Measurements from ENCODE around the gene ATP10B.

Gene ATP10B

GRCh38 chr5:160657622-160658458 lies 194.2 kb downstream of the ATP10B start:
- no peaks in the 10 kb centered on the region for H3K4me1 ChIP-seq (ENCODE audit: control insufficient read depth, insufficient read depth, low read length, poor library complexity, severe bottlenecking)
- whole genome bisulfite sequencing, 2 experiments (ENCODE audit: insufficient coverage in 2 of 2): 92 to 100% methylated on average over 2 to 3 of the region's 5 CpGs
- H3K36me3 ChIP-seq (ENCODE audit: control insufficient read depth, insufficient read depth, low read length): no peaks in the 10 kb centered on the region
- H3K9me3 ChIP-seq (ENCODE audit: control insufficient read depth, low read length): no peaks in the 10 kb centered on the region
- no peak overlapping the region for H3K27ac ChIP-seq (ENCODE audit: low read depth, low read length, severe bottlenecking)
- no peak overlapping the region for H3K4me3 ChIP-seq (ENCODE audit: extremely low read depth, insufficient read depth, low read length, poor library complexity, severe bottlenecking)

DNA sequence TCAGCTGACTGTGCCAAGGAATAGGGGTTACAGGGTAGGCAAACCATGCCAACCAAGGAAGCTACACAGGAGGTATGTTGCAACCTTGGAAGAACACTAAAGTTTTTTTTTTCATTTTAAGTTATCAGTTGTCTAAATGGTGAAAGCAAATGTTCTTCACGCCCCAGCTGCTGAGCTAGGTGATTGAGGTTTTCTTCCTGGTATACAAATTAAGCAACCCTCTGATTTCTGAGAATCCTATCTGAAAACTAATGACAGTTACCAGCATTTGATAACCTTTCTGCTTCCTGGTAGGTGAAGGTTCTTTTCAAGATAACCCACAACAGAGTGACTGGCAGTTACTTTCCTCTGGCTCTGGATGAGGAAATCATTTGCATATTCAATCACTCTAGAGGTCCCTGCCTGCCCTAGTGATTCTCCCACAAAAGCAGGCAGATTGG lies 194.9 kb downstream of the ATP10B start:
- Histone ChIP-seq H3K4me3 (ENCODE audit: extremely low read depth, insufficient read depth, low read length, poor library complexity, severe bottlenecking) (no peak overlapping the region), H3K27ac (ENCODE audit: low read depth, low read length, severe bottlenecking) (no peak overlapping the region), H3K36me3 (ENCODE audit: control insufficient read depth, insufficient read depth, low read length) (no peaks in the 10 kb centered on the region), H3K4me1 (ENCODE audit: control insufficient read depth, insufficient read depth, low read length, poor library complexity, severe bottlenecking) (no peaks in the 10 kb centered on the region), H3K9me3 (ENCODE audit: control insufficient read depth, low read length) (no peaks in the 10 kb centered on the region)
- WGBS, 2 experiments (ENCODE audit: insufficient coverage in 2 of 2): no CpG with 5 or more reads among the region's 1 CpG

DNA sequence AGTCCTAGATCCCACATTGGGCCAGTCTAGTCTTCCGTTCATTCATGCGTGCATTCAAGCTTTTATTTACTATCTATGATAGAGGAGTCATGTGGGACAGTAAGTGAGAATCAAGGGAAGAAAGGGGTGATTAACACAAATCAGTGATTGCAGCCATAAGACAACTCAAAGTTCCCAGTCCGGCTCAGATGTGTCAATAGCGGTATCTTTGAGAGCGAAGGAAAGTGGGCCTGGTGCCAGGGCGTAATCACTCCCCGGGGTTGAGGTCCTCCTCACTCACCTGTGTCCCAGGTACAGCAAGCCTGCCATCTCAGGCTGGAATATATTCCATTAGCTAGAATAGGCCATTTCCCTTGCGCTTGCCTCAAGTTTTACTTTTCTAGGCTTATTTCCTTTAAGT lies 196.3 kb downstream of the ATP10B start:
- H3K36me3 ChIP-seq (ENCODE audit: control insufficient read depth, insufficient read depth, low read length): no peaks in the 10 kb centered on the region
- H3K4me3 ChIP-seq (ENCODE audit: extremely low read depth, insufficient read depth, low read length, poor library complexity, severe bottlenecking): no peak overlapping the region
- no peaks in the 10 kb centered on the region for H3K4me1 ChIP-seq (ENCODE audit: control insufficient read depth, insufficient read depth, low read length, poor library complexity, severe bottlenecking)
- 84 to 92% methylated on average over 5 of the region's 8 CpGs for WGBS, 2 experiments (ENCODE audit: insufficient coverage in 2 of 2)
- no peaks in the 10 kb centered on the region for H3K9me3 ChIP-seq (ENCODE audit: control insufficient read depth, low read length)
- no peak overlapping the region for H3K27ac ChIP-seq (ENCODE audit: low read depth, low read length, severe bottlenecking)

GRCh38 chr5:160651692-160652645 lies 200.0 kb downstream of the ATP10B start:
- H3K27ac ChIP-seq (ENCODE audit: low read depth, low read length, severe bottlenecking): no peak overlapping the region
- WGBS, 2 experiments (ENCODE audit: insufficient coverage in 2 of 2): 87 to 93% methylated on average over 4 of the region's 9 CpGs

GRCh38 chr5:160649304-160649703 lies 202.7 kb downstream of the ATP10B start:
- no peaks in the 10 kb centered on the region for H3K9me3 ChIP-seq (ENCODE audit: control insufficient read depth, low read length)
- no peaks in the 10 kb centered on the region for H3K36me3 ChIP-seq (ENCODE audit: control insufficient read depth, insufficient read depth, low read length)
- no peak overlapping the region for H3K27ac ChIP-seq (ENCODE audit: low read depth, low read length, severe bottlenecking)
- no peak overlapping the region for H3K4me3 ChIP-seq (ENCODE audit: extremely low read depth, insufficient read depth, low read length, poor library complexity, severe bottlenecking)
- H3K4me1 ChIP-seq (ENCODE audit: control insufficient read depth, insufficient read depth, low read length, poor library complexity, severe bottlenecking): no peaks in the 10 kb centered on the region

More at GRCh38 chr5:160651692-160652645, 200.0 kb downstream of the ATP10B start:
- Histone ChIP-seq H3K4me1 (ENCODE audit: control insufficient read depth, insufficient read depth, low read length, poor library complexity, severe bottlenecking) (no peaks in the 10 kb centered on the region), H3K9me3 (ENCODE audit: control insufficient read depth, low read length) (no peaks in the 10 kb centered on the region), H3K4me3 (ENCODE audit: extremely low read depth, insufficient read depth, low read length, poor library complexity, severe bottlenecking) (no peak overlapping the region), H3K36me3 (ENCODE audit: control insufficient read depth, insufficient read depth, low read length) (no peaks in the 10 kb centered on the region)

- no peaks in the 10 kb centered on the region for H3K36me3 ChIP-seq (ENCODE audit: control insufficient read depth, insufficient read depth, low read length)
- no peaks in the 10 kb centered on the region for H3K4me1 ChIP-seq (ENCODE audit: control insufficient read depth, insufficient read depth, low read length, poor library complexity, severe bottlenecking)
- no peaks in the 10 kb centered on the region for H3K9me3 ChIP-seq (ENCODE audit: control insufficient read depth, low read length)
- H3K27ac ChIP-seq (ENCODE audit: low read depth, low read length, severe bottlenecking): no peak overlapping the region
- H3K4me3 ChIP-seq (ENCODE audit: extremely low read depth, insufficient read depth, low read length, poor library complexity, severe bottlenecking): no peak overlapping the region
These were observed 206.0 kb downstream of the ATP10B start for GRCh38 chr5:160646033-160646432.

- H3K4me3 ChIP-seq (ENCODE audit: extremely low read depth, insufficient read depth, low read length, poor library complexity, severe bottlenecking): no peak overlapping the region
- no peaks in the 10 kb centered on the region for H3K4me1 ChIP-seq (ENCODE audit: control insufficient read depth, insufficient read depth, low read length, poor library complexity, severe bottlenecking)
- 58 to 91% methylated on average over 2 to 3 of the region's 4 CpGs for WGBS, 2 experiments (ENCODE audit: insufficient coverage in 2 of 2)
- no peaks in the 10 kb centered on the region for H3K36me3 ChIP-seq (ENCODE audit: control insufficient read depth, insufficient read depth, low read length)
- H3K27ac ChIP-seq (ENCODE audit: low read depth, low read length, severe bottlenecking): no peak overlapping the region
- H3K9me3 ChIP-seq (ENCODE audit: control insufficient read depth, low read length): no peaks in the 10 kb centered on the region
These were observed 208.3 kb downstream of the ATP10B start for GRCh38 chr5:160643616-160644240.

- H3K4me1 ChIP-seq (ENCODE audit: control insufficient read depth, insufficient read depth, low read length, poor library complexity, severe bottlenecking): no peaks in the 10 kb centered on the region
- no peaks in the 10 kb centered on the region for H3K9me3 ChIP-seq (ENCODE audit: control insufficient read depth, low read length)
- H3K36me3 ChIP-seq (ENCODE audit: control insufficient read depth, insufficient read depth, low read length): no peaks in the 10 kb centered on the region
- no peak overlapping the region for H3K27ac ChIP-seq (ENCODE audit: low read depth, low read length, severe bottlenecking)
- no peak overlapping the region for H3K4me3 ChIP-seq (ENCODE audit: extremely low read depth, insufficient read depth, low read length, poor library complexity, severe bottlenecking)
These were observed 210.6 kb downstream of the ATP10B start for GRCh38 chr5:160641405-160641804.

DNA sequence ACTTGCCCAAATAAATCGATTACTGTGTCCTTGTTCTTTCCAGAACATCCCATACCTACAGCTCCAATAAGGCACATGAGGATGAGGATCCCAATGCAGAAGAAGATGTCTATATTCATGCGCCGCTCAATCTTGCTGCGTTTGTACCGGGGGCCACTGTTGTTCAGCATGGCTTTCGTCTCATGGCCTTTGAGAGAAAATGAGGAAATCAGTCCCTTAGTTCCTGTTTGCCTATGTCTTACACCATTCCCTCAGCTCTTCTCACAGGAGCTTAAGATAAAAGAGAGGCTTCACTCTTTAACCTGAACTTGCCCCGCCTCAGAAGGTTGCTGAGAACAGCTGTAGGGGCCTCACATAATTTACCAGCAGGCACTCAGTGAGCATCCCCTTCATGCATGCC lies 211.6 kb downstream of the ATP10B start:
- Histone ChIP-seq H3K4me3 (ENCODE audit: extremely low read depth, insufficient read depth, low read length, poor library complexity, severe bottlenecking) (no peak overlapping the region), H3K4me1 (ENCODE audit: control insufficient read depth, insufficient read depth, low read length, poor library complexity, severe bottlenecking) (no peaks in the 10 kb centered on the region), H3K27ac (ENCODE audit: low read depth, low read length, severe bottlenecking) (no peak overlapping the region), H3K9me3 (ENCODE audit: control insufficient read depth, low read length) (no peaks in the 10 kb centered on the region), H3K36me3 (ENCODE audit: control insufficient read depth, insufficient read depth, low read length) (no peaks in the 10 kb centered on the region)
- 92 to 100% methylated on average over 1 to 5 of the region's 7 CpGs for WGBS, 2 experiments (ENCODE audit: insufficient coverage in 2 of 2)

DNA sequence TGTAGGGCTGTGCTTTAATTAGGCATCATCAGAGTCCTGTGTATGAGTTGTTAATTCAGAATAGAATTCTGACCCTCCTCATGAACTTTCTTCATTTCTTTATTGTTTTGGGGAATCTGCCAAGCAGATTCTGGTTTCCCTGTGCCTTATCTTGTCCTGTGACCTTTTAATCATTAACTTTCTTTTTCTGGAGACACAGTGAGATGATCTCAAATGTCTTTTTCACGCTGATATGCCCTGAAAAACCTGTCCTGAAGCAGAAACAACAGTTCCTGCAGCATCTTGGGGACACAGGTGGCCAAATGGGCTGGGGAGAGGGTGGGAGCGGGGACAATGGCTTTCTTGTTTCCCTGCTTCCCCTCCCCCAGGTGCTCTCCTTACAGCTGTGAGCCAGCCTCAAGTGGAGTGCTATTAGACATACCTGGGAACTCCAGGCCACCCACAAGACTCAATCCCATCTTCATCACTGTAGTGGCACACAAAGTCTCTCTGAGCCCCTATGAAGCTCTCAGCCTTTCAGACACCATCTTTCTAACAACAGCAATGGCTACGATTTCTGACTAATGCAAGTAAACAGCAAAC lies 213.8 kb downstream of the ATP10B start:
- Histone ChIP-seq H3K4me1 (ENCODE audit: control insufficient read depth, insufficient read depth, low read length, poor library complexity, severe bottlenecking) (no peaks in the 10 kb centered on the region), H3K9me3 (ENCODE audit: control insufficient read depth, low read length) (no peaks in the 10 kb centered on the region), H3K27ac (ENCODE audit: low read depth, low read length, severe bottlenecking) (no peak overlapping the region), H3K4me3 (ENCODE audit: extremely low read depth, insufficient read depth, low read length, poor library complexity, severe bottlenecking) (no peak overlapping the region), H3K36me3 (ENCODE audit: control insufficient read depth, insufficient read depth, low read length) (no peaks in the 10 kb centered on the region)
- 53 to 92% methylated on average over 2 of the region's 3 CpGs for WGBS, 2 experiments (ENCODE audit: insufficient coverage in 2 of 2)
